UCSD-AML1 (cell line): ENCODE data around the gene GYPC.
"Not testable (repeated sequence)": the region's sequence is repeated elsewhere in the genome, so short reads cannot be mapped to it uniquely, and the experiment has no call there.

Experiments
- DNase-seq: peaks from one replicate; lab custom pipeline; 2025; ENCODE audit not compliant: unreplicated experiment; lab: John Stamatoyannopoulos, UW

The GYPC gene

GRCh38 chr2:126668254-126668653 is 12.3 kb downstream of the GYPC start:
- no peak for DNase-seq

- DNase-seq: no peak
These were observed 13.8 kb downstream of the GYPC start for GRCh38 chr2:126669772-126670171.

- no peak for DNase-seq
These were observed 15.5 kb downstream of the GYPC start for GRCh38 chr2:126671488-126671887.

GRCh38 chr2:126672980-126673605 is 17.1 kb downstream of the GYPC start:
- no peak for DNase-seq

- no peak for DNase-seq
These were observed 18.3 kb downstream of the GYPC start for GRCh38 chr2:126674075-126674744.

GRCh38 chr2:126675637-126676036 is 19.7 kb downstream of the GYPC start:
- no peak for DNase-seq

GRCh38 chr2:126676221-126677175 is 20.5 kb downstream of the GYPC start:
- DNase-seq: no peak

- DNase-seq: no peak
These were observed 21.2 kb downstream of the GYPC start for GRCh38 chr2:126677176-126677538.

GRCh38 chr2:126678269-126679065 is 22.5 kb downstream of the GYPC start:
- DNase-seq: no peak

GRCh38 chr2:126679094-126679713 is 23.2 kb downstream of the GYPC start:
- DNase-seq: no peak

- DNase-seq: no peak
These were observed 25.5 kb downstream of the GYPC start for GRCh38 chr2:126681505-126681904.

- DNase-seq: no peak
These were observed 29.7 kb downstream of the GYPC start for GRCh38 chr2:126685629-126686028.

- DNase-seq: no peak
These were observed 30.3 kb downstream of the GYPC start for GRCh38 chr2:126686286-126686685.

GRCh38 chr2:126686841-126687485 is 31.0 kb downstream of the GYPC start:
- no peak for DNase-seq

GRCh38 chr2:126687503-126687902 is 31.5 kb downstream of the GYPC start:
- DNase-seq: no peak

- not testable (repeated sequence) for DNase-seq
These were observed 32.6 kb downstream of the GYPC start for GRCh38 chr2:126688594-126688993.

GRCh38 chr2:126692241-126692640 is 36.3 kb downstream of the GYPC start:
- not testable (repeated sequence) for DNase-seq

GRCh38 chr2:126692934-126693592 is 37.1 kb downstream of the GYPC start:
- not testable (repeated sequence) for DNase-seq
